A673 (cell line): ENCODE measurements around the gene DNAJC12.

Experiments used
- CTCF ChIP-seq: fragments of 300-800, 200-600 bp; sonication (generic); conservative IDR thresholded peaks from 2 replicates; pipeline ENCODE4 v1.5.1; 2017; ENCODE audit warnings: low read depth, mild to moderate bottlenecking, antibody characterized with exemption, low read length, moderate library complexity, mixed read lengths
- EZH2 ChIP-seq: fragments of 200-600 bp; sonication (generic); IDR thresholded peaks from 2 replicates; pipeline ENCODE4 v1.6.1; 2017; ENCODE audit warnings: borderline replicate concordance, low read depth, mild to moderate bottlenecking, mixed read lengths, antibody characterized with exemption, low read length; ENCODE audit not compliant: poor library complexity, severe bottlenecking

- no peak for TF ChIP-seq CTCF
- TF ChIP-seq EZH2, result no peak
Observed at GRCh38 chr10:67771200-67771599, 66.8 kb downstream of the DNAJC12 start.
